SU-DHL-6 (cell line): ENCODE measurements around the gene SLC7A6.
A peak's percentile ranks its signal among the peaks of the same experiment; 100 is the strongest.

ENCODE experiments used
- H2AFZ ChIP-seq: fragments of 200-600 bp; sonication (generic); 2 replicates; pipeline ENCODE4 v1.6.1; 2014; ENCODE audit warnings: low read depth, mild to moderate bottlenecking, moderate library complexity, mixed read lengths, antibody characterized with exemption, low read length; ENCODE audit not compliant: severe bottlenecking
- H3F3A ChIP-seq: fragments of 200-600 bp; shearing (Covaris generic); 2 replicates; pipeline ENCODE4 v1.6.0; 2016; ENCODE audit warnings: antibody characterized with exemption, mild to moderate bottlenecking; ENCODE audit not compliant: insufficient read depth
- H3K27ac ChIP-seq: fragments of 200-600 bp; sonication (generic); 2 replicates; pipeline ENCODE4 v1.5.1; 2016; ENCODE audit warnings: low read depth, mild to moderate bottlenecking, low read length, moderate library complexity, mixed read lengths
- H3K27me3 ChIP-seq: fragments of 200-600 bp; sonication (generic), shearing (Covaris generic); 2 replicates; pipeline ENCODE4 v1.6.0; 2014; ENCODE audit warnings: mild to moderate bottlenecking, low read length
- H3K36me3 ChIP-seq: fragments of 200-600 bp; sonication (generic); 2 replicates; pipeline ENCODE4 v1.6.1; 2014; ENCODE audit warnings: mild to moderate bottlenecking, low read length, mixed read lengths
- H3K4me2 ChIP-seq: fragments of 300-600, 200-600 bp; shearing (Covaris generic), sonication (generic); 2 replicates; pipeline ENCODE4 v1.6.0; 2014; ENCODE audit warnings: low read length, low read depth, mild to moderate bottlenecking; ENCODE audit not compliant: poor library complexity, severe bottlenecking
- H3K4me3 ChIP-seq: fragments of 200-600 bp; sonication (generic); 2 replicates; pipeline ENCODE4 v1.5.1; 2014; ENCODE audit warnings: antibody characterized with exemption, low read length, mild to moderate bottlenecking, mixed read lengths; ENCODE audit not compliant: insufficient read depth, poor library complexity, severe bottlenecking
- H3K79me2 ChIP-seq: fragments of 200-600 bp; sonication (generic); 2 replicates; pipeline ENCODE4 v1.6.1; 2014; ENCODE audit warnings: mild to moderate bottlenecking, low read length, moderate library complexity; ENCODE audit not compliant: insufficient read depth
- H3K9ac ChIP-seq: fragments of 200-600 bp; sonication (generic); 2 replicates; pipeline ENCODE4 v1.7.0; 2014; ENCODE audit warnings: mild to moderate bottlenecking, low read length
- H3K9me2 ChIP-seq: fragments of 200-600 bp; sonication (generic); replicated peaks from 2 replicates; pipeline ENCODE4 v1.6.1; 2014; ENCODE audit warnings: low read length; ENCODE audit not compliant: insufficient read depth
- H3K9me3 ChIP-seq: fragments of 200-600 bp; sonication (generic); 2 replicates; pipeline ENCODE4 v1.6.1; 2014; ENCODE audit warnings: low read length, mixed read lengths; ENCODE audit not compliant: insufficient read depth
- H4K20me1 ChIP-seq: fragments of 200-600 bp; sonication (generic); 2 replicates; pipeline ENCODE4 v1.6.1; 2014; ENCODE audit warnings: low read depth, mild to moderate bottlenecking, antibody characterized with exemption, low read length, moderate library complexity, mixed read lengths
- EZH2phosphoT487 ChIP-seq: fragments of 200-600 bp; sonication (generic), shearing (Covaris generic); conservative IDR thresholded peaks from 2 replicates; pipeline ENCODE4 v1.6.1; 2018; ENCODE audit warnings: mild to moderate bottlenecking, antibody characterized with exemption, low read length, moderate library complexity, mixed read lengths
- TF ChIP-seq, protein P1 (sequence below): fragments of 200-600 bp; sonication (generic); IDR thresholded peaks from one replicate; pipeline ENCODE4 v1.5.1; 2017; ENCODE audit warnings: antibody characterized with exemption, mild to moderate bottlenecking, low read length, moderate library complexity; ENCODE audit not compliant: insufficient read depth, poor library complexity, severe bottlenecking

The SLC7A6 gene

GRCh38 chr16:68234188-68235107, 29.9 kb upstream of the SLC7A6 start:
- Histone ChIP-seq H3K4me2 (no peak overlapping the region), H3F3A (peaks cover 7% of the 10 kb centered on the region; the same call in 1 of the 2 replicates), H3K27ac (no peak overlapping the region), H2AFZ (no peak overlapping the region), H4K20me1 (no peaks in the 10 kb centered on the region), H3K9ac (no peak overlapping the region), H3K4me3 (no peak overlapping the region), H3K36me3 (no peaks in the 10 kb centered on the region), H3K27me3 (no peaks in the 10 kb centered on the region), H3K79me2 (no peaks in the 10 kb centered on the region), H3K9me3 (no peaks in the 10 kb centered on the region), H3K9me2 (no peaks in the 10 kb centered on the region)
- no peak for TF ChIP-seq EZH2phosphoT487
- TF ChIP-seq, protein P1, sequence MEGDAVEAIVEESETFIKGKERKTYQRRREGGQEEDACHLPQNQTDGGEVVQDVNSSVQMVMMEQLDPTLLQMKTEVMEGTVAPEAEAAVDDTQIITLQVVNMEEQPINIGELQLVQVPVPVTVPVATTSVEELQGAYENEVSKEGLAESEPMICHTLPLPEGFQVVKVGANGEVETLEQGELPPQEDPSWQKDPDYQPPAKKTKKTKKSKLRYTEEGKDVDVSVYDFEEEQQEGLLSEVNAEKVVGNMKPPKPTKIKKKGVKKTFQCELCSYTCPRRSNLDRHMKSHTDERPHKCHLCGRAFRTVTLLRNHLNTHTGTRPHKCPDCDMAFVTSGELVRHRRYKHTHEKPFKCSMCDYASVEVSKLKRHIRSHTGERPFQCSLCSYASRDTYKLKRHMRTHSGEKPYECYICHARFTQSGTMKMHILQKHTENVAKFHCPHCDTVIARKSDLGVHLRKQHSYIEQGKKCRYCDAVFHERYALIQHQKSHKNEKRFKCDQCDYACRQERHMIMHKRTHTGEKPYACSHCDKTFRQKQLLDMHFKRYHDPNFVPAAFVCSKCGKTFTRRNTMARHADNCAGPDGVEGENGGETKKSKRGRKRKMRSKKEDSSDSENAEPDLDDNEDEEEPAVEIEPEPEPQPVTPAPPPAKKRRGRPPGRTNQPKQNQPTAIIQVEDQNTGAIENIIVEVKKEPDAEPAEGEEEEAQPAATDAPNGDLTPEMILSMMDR = no peak

GRCh38 chr16:68235108-68235886, 29.0 kb upstream of the SLC7A6 start:
- Histone ChIP-seq H3K79me2 (no peaks in the 10 kb centered on the region), H3K9ac (no peak overlapping the region), H3K27ac (no peak overlapping the region), H3K4me3 (no peak overlapping the region), H3K36me3 (no peaks in the 10 kb centered on the region), H3F3A (peaks cover 7% of the 10 kb centered on the region; the same call in 1 of the 2 replicates), H3K9me3 (no peaks in the 10 kb centered on the region), H3K4me2 (no peak overlapping the region), H3K27me3 (no peaks in the 10 kb centered on the region), H2AFZ (no peak overlapping the region), H3K9me2 (no peaks in the 10 kb centered on the region), H4K20me1 (no peaks in the 10 kb centered on the region)
- no peak for TF ChIP-seq EZH2phosphoT487
- TF ChIP-seq, protein P1 = no peak

GRCh38 chr16:68235887-68236136, 28.5 kb upstream of the SLC7A6 start, which contains the start of gene ESRP2:
TSS of gene ESRP2 (minus strand) at chr16:68236127. CDS start at chr16:68236045, 82 bp downstream.
- Histone ChIP-seq H3K4me2 (peak within 1 kb of the TSS; percentile 66), H2AFZ (no peak within 1 kb of the TSS), H3K9me2 (no peaks in the 10 kb centered on the region), H3K4me3 (peak within 1 kb of the TSS; percentile 53), H3K36me3 (no peaks in the 10 kb centered on the region), H3K9me3 (no peaks in the 10 kb centered on the region), H3K27me3 (no peaks in the 10 kb centered on the region), H4K20me1 (no peaks in the 10 kb centered on the region), H3K27ac (no peak within 1 kb of the TSS), H3K79me2 (no peaks in the 10 kb centered on the region), H3K9ac (peak within 1 kb of the TSS; percentile 51; the same call in 1 of the 2 replicates), H3F3A (peaks cover 7% of the 10 kb centered on the region; the same call in 1 of the 2 replicates)
- TF ChIP-seq, protein P1 = no peak
- TF ChIP-seq EZH2phosphoT487 = no peak
